Measurements from ENCODE around the gene TMBIM1. TPM values are rescaled to one million over a fixed set of nuclear protein-coding genes. Genes with fewer than 3 reads are reported as not detected.

Gene TMBIM1
- total RNA-seq, 4 donors from 2014 or later, result 131 to 238 (median 197) TPM

GRCh38 chr2:218280260-218280870, 11.9 kb downstream of the TMBIM1 start:
- DNase-seq (ENCODE audit: extremely low spot score), result no peak
- peaks cover 58 to 82% (median 74%) of the 10 kb centered on the region in 4 donors for H3K36me3 ChIP-seq
- no peaks in the 10 kb centered on the region for H3K9me3 ChIP-seq
- no peaks in the 10 kb centered on the region for H3K27me3 ChIP-seq
- intact Hi-C loops (cut with DNase I), result loop anchor here (10.0 kb wide), 1 partner anchor 284 kb away; the partner anchor contains the start of genes CNOT9 and USP37
- no peak overlapping the region for H3K4me3 ChIP-seq
- TF ChIP-seq POLR2A (IDR thresholded peaks at IDR 0.05; ENCODE audit: low read depth), result no peak
- no peak for TF ChIP-seq EP300 (IDR thresholded peaks at IDR 0.05)
- no peak for TF ChIP-seq CTCF (IDR thresholded peaks at IDR 0.05)
- no peak for TF ChIP-seq POLR2AphosphoS5 (IDR thresholded peaks at IDR 0.05)
- H3K27ac ChIP-seq (replicated peaks in 1 of 4), result no peak overlapping the region
- WGBS, result 95% methylated on average over 14 of the region's 14 CpGs
- peaks cover 42 to 56% (median 47%) of the 10 kb centered on the region in 4 donors for H3K4me1 ChIP-seq

GRCh38 chr2:218278531-218279360, 13.6 kb downstream of the TMBIM1 start:
- Histone ChIP-seq H3K27ac (replicated peaks in 1 of 4) (peak overlapping the region in 3 of 4 donors; percentile 14 to 20 (median 15)), H3K4me3 (no peak overlapping the region), H3K36me3 (peaks cover 74 to 98% (median 90%) of the 10 kb centered on the region in 4 donors), H3K9me3 (no peaks in the 10 kb centered on the region), H3K27me3 (no peaks in the 10 kb centered on the region), H3K4me1 (peaks cover 28 to 56% (median 32%) of the 10 kb centered on the region in 4 donors)
- 82% methylated on average over 10 of the region's 16 CpGs for WGBS
- TF ChIP-seq EP300 (IDR thresholded peaks at IDR 0.05) (no peak), POLR2A (IDR thresholded peaks at IDR 0.05; ENCODE audit: low read depth) (no peak), CTCF (IDR thresholded peaks at IDR 0.05) (no peak)
- no peak for DNase-seq (ENCODE audit: extremely low spot score)
- intact Hi-C loops (cut with DNase I), result no loop called here

GRCh38 chr2:218277921-218278320, 14.4 kb downstream of the TMBIM1 start:
- peaks cover 25 to 56% (median 32%) of the 10 kb centered on the region in 4 donors for H3K4me1 ChIP-seq
- 83% methylated on average over 7 of the region's 7 CpGs for WGBS
- no peaks in the 10 kb centered on the region for H3K9me3 ChIP-seq
- TF ChIP-seq CTCF (IDR thresholded peaks at IDR 0.05), result no peak
- TF ChIP-seq POLR2AphosphoS5 (IDR thresholded peaks at IDR 0.05), result no peak
- no peak for TF ChIP-seq POLR2A (IDR thresholded peaks at IDR 0.05; ENCODE audit: low read depth)
- no peak for TF ChIP-seq EP300 (IDR thresholded peaks at IDR 0.05)
- H3K27me3 ChIP-seq, result no peaks in the 10 kb centered on the region
- no peak overlapping the region for H3K4me3 ChIP-seq
- intact Hi-C loops (cut with DNase I), result no loop called here
- DNase-seq (ENCODE audit: extremely low spot score), result no peak
- peak overlapping the region in 3 of 4 donors; percentile 7 to 79 (median 24) for H3K27ac ChIP-seq (replicated peaks in 1 of 4)
- peaks cover 77 to 98% (median 91%) of the 10 kb centered on the region in 4 donors for H3K36me3 ChIP-seq

DNA sequence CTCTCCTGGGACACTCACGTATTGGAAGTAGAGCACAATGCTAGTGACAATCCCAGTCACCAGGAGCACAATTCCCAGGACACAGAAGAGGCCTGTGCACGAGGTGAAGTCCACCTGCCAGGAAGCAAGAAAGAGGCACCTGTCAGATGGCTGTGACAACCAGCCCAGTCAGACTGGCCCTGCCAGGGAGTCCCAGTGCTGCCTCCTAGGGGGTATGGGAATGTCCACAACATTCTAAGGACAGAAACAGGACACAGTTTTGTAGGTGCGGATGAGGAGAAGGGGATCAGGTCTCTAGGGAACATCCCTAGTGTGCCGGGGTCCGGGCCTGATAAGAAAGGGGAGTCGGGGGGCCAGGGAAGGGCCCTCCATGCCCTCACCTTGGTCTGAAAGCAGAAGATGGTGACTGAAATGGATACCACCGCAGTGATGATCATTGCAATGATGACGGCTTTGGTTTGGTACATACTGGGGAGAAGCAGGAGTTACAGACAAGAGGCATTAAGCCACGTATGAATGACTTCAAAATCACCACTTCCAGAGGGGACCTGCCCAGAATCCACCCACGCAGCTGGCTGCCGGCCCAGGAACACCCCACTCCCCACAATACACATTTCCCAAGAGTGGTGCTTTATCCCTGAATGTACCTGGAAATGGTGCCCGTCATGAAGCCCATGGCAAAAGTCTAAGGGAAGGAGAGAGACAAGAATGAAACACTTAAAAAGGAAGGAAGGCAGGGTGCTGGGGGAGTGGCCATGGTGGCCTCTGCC, 15.1 kb downstream of the TMBIM1 start:
- H3K9me3 ChIP-seq, result no peaks in the 10 kb centered on the region
- H3K36me3 ChIP-seq, result peaks cover 77 to 92% (median 87%) of the 10 kb centered on the region in 4 donors
- intact Hi-C loops (cut with DNase I), result no loop called here
- H3K27ac ChIP-seq (replicated peaks in 1 of 4), result peak overlapping the region; percentile 7 to 79 (median 26)
- no peak for DNase-seq (ENCODE audit: extremely low spot score)
- peaks cover 25 to 56% (median 32%) of the 10 kb centered on the region in 4 donors for H3K4me1 ChIP-seq
- WGBS, result 78% methylated on average over 10 of the region's 12 CpGs
- TF ChIP-seq CTCF (IDR thresholded peaks at IDR 0.05) (no peak), POLR2AphosphoS5 (IDR thresholded peaks at IDR 0.05) (no peak), POLR2A (IDR thresholded peaks at IDR 0.05; ENCODE audit: low read depth) (no peak), EP300 (IDR thresholded peaks at IDR 0.05) (no peak)
- no peak overlapping the region for H3K4me3 ChIP-seq
- H3K27me3 ChIP-seq, result no peaks in the 10 kb centered on the region

Data from esophagus muscularis mucosa (tissue), 4 donors.